ENCODE data around the gene POLR2E.

POLR2E gene

DNA sequence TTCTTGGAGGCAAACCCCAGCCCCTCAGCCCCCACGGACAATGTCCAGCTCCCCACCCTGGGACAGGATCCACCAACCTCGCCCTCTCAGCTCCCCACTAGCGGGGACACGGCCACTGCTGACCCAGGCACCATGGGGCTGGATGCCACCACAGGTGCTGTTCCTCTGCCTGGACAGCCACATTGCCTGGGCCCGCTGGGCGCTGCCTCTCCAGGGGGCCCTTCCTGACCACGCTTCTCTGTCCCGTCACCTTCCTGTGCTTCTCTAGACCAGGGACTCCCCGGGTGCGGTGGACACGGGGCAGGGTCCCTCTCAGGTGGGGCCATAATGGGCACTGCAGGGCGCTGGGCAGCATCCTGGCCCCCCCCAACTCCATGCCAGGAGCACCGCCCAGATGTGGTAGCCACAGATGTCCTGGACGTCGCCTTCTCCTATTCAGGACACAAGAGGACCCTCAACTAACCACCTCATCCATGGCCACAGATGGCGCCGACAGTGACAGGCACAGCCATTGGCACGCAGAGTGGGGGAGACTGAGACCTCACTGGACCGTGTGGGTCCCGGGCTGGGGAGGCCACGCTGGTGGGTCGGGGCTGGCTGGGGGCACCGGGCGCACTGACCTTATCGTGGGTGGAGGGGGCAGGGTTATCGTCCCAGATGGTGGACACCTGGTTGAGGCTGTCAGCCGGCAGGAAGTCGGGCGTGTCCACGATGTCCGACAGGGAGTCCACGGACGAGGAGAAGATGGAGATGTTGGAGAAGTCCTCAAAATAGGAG, 32.0 kb upstream of the POLR2E start:
- no peak overlapping the region for H3K4me3 ChIP-seq (ENCODE audit: low read length)
- TF ChIP-seq, protein P1, sequence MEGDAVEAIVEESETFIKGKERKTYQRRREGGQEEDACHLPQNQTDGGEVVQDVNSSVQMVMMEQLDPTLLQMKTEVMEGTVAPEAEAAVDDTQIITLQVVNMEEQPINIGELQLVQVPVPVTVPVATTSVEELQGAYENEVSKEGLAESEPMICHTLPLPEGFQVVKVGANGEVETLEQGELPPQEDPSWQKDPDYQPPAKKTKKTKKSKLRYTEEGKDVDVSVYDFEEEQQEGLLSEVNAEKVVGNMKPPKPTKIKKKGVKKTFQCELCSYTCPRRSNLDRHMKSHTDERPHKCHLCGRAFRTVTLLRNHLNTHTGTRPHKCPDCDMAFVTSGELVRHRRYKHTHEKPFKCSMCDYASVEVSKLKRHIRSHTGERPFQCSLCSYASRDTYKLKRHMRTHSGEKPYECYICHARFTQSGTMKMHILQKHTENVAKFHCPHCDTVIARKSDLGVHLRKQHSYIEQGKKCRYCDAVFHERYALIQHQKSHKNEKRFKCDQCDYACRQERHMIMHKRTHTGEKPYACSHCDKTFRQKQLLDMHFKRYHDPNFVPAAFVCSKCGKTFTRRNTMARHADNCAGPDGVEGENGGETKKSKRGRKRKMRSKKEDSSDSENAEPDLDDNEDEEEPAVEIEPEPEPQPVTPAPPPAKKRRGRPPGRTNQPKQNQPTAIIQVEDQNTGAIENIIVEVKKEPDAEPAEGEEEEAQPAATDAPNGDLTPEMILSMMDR (conservative IDR thresholded peaks at IDR 0.05; ENCODE audit: low read length): no peak
- no peak for DNase-seq (ENCODE audit: low read depth)

DNA sequence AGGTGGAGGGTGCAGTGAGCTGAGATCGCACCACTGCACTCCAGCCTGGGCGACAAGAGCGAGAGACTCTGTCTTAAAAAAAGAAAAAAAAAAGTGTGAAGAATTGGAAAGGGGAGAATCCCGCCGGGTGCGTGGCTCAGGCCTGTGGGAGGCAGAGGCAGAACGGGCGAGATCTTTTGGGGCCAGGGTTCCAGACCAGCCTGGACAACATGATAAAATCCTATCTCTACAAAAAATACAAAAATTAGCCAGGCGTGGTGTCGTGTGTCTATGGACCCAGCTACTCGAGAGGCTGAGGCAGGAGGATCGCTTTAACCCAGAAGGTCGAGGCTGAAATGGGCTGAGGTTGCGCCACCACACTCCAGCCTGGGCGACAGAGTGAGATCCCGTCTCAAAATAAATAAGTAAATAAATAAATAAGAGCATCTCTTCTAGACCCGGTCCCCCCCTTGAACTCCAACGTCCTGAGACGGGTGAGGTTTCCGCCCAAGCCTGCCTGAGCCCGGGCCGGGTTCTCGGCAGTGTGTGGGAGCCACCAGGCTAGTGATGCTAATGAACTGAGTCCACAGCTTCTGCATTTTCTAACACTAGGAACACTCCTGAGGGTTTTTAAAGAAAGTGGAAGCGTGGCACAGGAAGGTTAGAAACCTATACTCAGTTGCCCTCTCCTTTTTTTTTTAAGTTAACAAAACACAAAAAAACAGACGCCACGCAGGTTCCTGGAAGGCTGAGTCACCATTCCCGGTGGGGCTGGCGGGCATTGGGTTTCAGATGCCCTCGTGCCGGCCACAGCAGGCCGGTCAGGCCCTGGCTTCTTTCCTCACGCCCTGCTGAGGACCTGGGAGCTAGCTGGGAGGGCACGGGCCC, 30.7 kb upstream of the POLR2E start:
- no peak for DNase-seq (ENCODE audit: low read depth)
- no peak overlapping the region for H3K4me3 ChIP-seq (ENCODE audit: low read length)
- TF ChIP-seq, protein P1 (conservative IDR thresholded peaks at IDR 0.05; ENCODE audit: low read length): no peak

DNA sequence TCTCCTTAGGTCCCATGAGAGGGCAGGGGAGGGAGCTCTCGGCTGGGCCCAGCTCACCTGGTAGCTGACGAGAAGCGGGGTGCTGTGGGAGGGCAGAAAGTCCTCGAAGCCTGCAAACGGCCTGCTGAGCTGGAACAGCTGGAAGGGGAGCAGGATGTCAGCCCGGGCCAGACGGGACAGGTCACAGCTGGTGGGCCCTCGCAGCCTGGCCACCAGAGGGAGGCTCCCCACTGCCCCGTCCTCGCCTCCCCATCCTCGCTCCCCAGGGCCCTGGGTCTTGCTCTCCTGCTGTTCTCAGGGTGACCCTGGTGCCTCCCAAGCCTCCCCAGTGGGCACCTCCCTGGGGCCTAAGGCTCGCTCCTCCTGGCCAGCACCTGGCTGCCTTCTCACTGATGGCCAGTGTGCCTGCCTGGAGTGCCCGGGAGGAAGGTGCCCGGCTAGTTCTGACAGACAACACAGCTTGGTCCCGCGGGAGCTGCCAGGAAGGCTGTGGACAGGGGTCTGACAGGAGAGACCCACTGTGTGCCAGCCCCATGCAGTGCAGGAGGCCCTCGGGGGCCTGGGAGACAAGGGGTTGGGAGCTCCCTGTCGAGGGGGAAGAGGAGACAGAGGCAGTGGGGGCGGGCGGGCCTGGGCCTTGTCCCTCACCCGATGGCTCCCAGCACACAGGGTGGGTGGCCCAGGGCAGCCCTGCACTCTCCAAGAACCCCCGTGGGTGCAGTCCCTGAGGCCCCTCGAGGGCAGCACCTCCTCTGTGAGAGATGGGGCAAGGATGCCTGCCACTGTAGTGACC, 28.9 kb upstream of the POLR2E start:
- H3K4me3 ChIP-seq (ENCODE audit: low read length): no peak overlapping the region
- no peak for DNase-seq (ENCODE audit: low read depth)
- TF ChIP-seq, protein P1 (conservative IDR thresholded peaks at IDR 0.05; ENCODE audit: low read length): no peak

DNA sequence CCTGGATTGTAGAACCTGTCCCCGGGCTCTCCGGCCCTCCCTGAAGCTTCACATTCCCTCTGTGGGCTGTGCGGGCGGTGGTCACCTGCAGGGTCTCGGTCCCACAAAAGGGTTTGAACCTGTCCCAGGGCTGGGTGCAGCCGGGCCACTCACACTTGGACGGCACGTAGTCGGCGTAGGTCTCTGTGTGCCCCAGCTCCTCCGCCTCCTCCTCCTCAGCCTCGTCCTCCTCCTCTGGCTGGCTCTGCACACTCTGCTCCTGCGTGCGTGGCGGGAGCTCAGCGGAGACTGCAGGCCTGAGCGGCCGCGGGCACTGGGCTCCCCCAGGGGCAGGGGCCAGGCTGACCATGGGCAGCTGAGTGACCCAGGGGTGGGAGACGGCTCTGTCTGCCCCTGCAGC, 28.2 kb upstream of the POLR2E start:
- H3K4me3 ChIP-seq (ENCODE audit: low read length): no peak overlapping the region
- DNase-seq (ENCODE audit: low read depth): no peak
- TF ChIP-seq, protein P1 (conservative IDR thresholded peaks at IDR 0.05; ENCODE audit: low read length): no peak

DNA sequence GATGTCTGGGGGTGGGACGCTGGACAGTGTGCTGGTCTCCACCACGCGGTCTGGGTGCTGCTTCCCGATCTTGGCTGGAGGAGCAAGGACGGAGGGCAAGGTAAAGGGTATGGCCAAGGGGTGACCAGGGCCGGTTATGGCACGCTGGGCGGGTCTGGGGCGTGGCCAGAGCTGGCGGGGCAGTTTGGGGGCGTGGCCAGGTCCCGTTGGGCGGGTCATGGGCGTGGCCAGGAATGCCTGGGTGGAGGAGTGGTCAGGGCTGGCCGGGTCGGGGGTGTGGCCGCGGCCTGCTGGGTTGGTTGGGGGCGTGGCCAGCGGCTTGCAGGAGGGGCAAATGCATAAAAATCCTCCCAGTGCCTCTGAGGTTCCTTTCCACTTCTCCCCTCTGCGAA, 27.8 kb upstream of the POLR2E start:
- TF ChIP-seq, protein P1 (conservative IDR thresholded peaks at IDR 0.05; ENCODE audit: low read length): no peak
- H3K4me3 ChIP-seq (ENCODE audit: low read length): no peak overlapping the region
- peak; percentile 75 for DNase-seq (ENCODE audit: low read depth)

DNA sequence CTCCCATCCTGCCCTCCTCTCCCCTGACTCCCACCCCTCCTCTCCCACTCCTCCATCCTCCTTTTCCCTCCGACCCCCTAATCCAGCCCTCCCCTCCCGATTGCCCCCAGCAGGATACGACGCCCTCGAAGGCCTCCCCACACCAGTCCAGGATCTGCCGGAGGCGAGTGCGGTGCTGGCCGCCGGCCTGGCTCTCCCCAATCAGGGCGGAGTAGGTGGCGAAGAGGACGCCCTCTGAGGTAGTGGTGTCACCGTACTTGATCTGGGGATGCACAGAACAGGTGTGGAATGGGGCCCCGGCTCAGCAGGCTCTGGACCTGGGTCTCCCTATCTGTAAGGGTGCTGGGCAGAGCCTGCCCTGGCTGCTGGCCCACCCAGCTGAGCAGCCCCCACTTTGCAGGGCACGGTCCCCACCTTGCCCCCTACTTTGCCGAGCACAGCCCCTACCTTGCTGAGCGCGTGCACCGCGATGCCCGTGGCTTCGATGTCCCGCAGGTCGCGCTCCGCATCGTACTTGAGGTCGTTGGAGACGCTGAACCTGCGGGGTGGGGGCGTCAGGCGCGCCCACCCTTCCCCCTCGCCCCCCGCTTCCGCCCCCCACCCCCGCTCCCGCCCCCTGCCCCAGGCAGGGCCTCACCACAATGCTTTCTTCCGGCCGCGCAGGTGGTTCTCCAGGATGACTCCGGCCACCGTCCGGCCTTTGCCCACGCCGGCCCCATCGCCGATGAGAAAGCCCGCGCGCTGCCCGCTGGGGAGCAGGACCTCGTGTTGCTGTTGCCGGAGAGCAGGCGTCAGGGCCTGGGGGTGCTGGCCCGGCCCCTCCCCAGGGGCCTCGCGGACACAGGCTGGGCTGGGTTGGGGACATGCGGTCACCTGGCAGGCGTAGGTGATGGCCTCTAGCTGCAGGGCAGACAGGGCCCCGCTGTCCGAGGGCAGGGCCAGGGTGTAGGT, 27.1 kb upstream of the POLR2E start:
- DNase-seq (ENCODE audit: low read depth): no peak
- TF ChIP-seq, protein P1 (conservative IDR thresholded peaks at IDR 0.05; ENCODE audit: low read length): no peak
- no peak overlapping the region for H3K4me3 ChIP-seq (ENCODE audit: low read length)

Measured in AG10803 (cell line).